Heart left ventricle (tissue), 13 donors: ENCODE results near the gene TBC1D4.

ENCODE experiments used
- POLR2A ChIP-seq, 2 donors: fragments of 450-650 bp; IDR thresholded peaks; one replicate each; pipeline ENCODE4 v1.6.1; 2017; ENCODE audit warnings: antibody characterized with exemption in 2 of 2, mild to moderate bottlenecking in 2 of 2, moderate library complexity in 2 of 2
- TF ChIP-seq, protein P1 (sequence below), 12 donors: fragments of 200-600 bp; sonication (generic) in 4 of 12; IDR thresholded peaks; one replicate each; pipeline versions ENCODE4 v1.5.0 to v1.8.0; 2018 to 2022; ENCODE audit warnings: antibody characterized with exemption in 12 of 12, mild to moderate bottlenecking in 5 of 12
- donor health status: ischemic (EF 13 %, LVEDD 7.1; RV severe dilation, severe dysfunction).
- donor health status: DM: no; HTN: yes; CAD: no.
- donor health status: DM: no; HTN: no; CAD: no.
- donor health status: ischemic (EF 25% LVEDD 6.9; RV normal size, moderate dysfunction).
- donor health status: ischemic (EF 25% LVEDD 5.7; RV mildly dilated, moderate dysfunction).
- donor health status: ischemic (EF 35%, LVEDD 5.7; RV mildly dilated, moderate dysfunction).
- donor health status: nonischemic (EF 11% LVEDD 7.7; RV severe dilation, severe dysfunction).
- donor health status: DM: yes; HTN: yes; CAD: no.
- donor health status: PGD.
- donor health status: ischemic (EF 29% LVEDD 5.4; RV normal size, mild dysfunction).
- donor health status: nonischemic (EF 23%, LVEDD 6.1; RV moderate dilation, normal function).

DNA sequence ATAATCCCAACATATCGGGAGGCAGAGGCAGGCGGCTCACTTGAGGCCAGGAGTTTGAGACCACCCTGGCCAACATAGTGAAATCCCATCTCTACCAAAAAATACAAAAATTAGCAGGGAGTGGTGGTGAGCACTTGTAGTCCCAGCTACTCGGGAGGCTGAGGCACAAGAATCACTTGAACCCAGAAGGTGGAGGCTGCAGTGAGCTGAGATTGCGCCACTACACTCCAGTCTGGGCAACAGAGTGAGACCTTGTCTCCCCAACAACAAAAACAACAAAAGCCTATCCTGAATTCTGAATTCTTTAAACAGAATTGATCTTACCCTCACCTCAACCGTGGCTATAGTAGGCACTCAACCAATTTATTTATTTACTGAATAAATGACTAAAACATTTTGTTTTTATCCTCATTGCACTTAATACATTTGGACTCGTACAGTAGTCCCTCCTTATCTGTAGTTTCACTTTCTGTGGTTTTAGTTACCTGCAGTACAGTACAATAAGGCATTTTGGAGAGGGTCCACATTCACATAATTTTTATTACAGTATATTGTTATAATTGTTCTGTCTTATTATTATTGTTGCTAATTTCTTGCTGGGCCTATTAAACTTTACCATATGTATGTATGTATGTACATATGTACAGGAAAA is 98.8 kb downstream of the TBC1D4 start:
- TF ChIP-seq, protein P1, sequence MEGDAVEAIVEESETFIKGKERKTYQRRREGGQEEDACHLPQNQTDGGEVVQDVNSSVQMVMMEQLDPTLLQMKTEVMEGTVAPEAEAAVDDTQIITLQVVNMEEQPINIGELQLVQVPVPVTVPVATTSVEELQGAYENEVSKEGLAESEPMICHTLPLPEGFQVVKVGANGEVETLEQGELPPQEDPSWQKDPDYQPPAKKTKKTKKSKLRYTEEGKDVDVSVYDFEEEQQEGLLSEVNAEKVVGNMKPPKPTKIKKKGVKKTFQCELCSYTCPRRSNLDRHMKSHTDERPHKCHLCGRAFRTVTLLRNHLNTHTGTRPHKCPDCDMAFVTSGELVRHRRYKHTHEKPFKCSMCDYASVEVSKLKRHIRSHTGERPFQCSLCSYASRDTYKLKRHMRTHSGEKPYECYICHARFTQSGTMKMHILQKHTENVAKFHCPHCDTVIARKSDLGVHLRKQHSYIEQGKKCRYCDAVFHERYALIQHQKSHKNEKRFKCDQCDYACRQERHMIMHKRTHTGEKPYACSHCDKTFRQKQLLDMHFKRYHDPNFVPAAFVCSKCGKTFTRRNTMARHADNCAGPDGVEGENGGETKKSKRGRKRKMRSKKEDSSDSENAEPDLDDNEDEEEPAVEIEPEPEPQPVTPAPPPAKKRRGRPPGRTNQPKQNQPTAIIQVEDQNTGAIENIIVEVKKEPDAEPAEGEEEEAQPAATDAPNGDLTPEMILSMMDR (IDR thresholded peaks at IDR 0.05): no peak
- no peak for TF ChIP-seq POLR2A (IDR thresholded peaks at IDR 0.05)
